Raji (cell line): Measurements from ENCODE around the gene GPRC5C.

Experiments
- POLR2A ChIP-seq: IDR thresholded peaks from 2 replicates; pipeline ENCODE4 v1.6.1; 2011; ENCODE audit warnings: low read depth, low read length, control low read depth; ENCODE audit not compliant: insufficient read depth

Gene GPRC5C

GRCh38 chr17:74424117-74424516 is 7.8 kb upstream of the GPRC5C start:
- TF ChIP-seq POLR2A = no peak

GRCh38 chr17:74424657-74425056 is 7.2 kb upstream of the GPRC5C start:
- TF ChIP-seq POLR2A = no peak

- TF ChIP-seq POLR2A = no peak
Measured at GRCh38 chr17:74426551-74427047, 5.3 kb upstream of the GPRC5C start.

- TF ChIP-seq POLR2A = no peak
Measured at GRCh38 chr17:74427048-74427762, 4.7 kb upstream of the GPRC5C start.

- no peak for TF ChIP-seq POLR2A
Measured at GRCh38 chr17:74427763-74428153, 4.1 kb upstream of the GPRC5C start.

- no peak for TF ChIP-seq POLR2A
Measured at GRCh38 chr17:74429604-74430384, 2.1 kb upstream of the GPRC5C start.

- no peak for TF ChIP-seq POLR2A
Measured at GRCh38 chr17:74430385-74430705, 1.5 kb upstream of the GPRC5C start.

GRCh38 chr17:74430706-74431567 is 951 bp upstream of the GPRC5C start:
- TF ChIP-seq POLR2A = no peak

GRCh38 chr17:74432424-74432690 is 469 bp downstream of the GPRC5C start:
- no peak for TF ChIP-seq POLR2A

- no peak for TF ChIP-seq POLR2A
Measured at GRCh38 chr17:74432766-74433391, 991 bp downstream of the GPRC5C start.

GRCh38 chr17:74433421-74434121 is 1.7 kb downstream of the GPRC5C start:
- TF ChIP-seq POLR2A = no peak

GRCh38 chr17:74435775-74436359 is 4.0 kb downstream of the GPRC5C start:
- no peak for TF ChIP-seq POLR2A

- TF ChIP-seq POLR2A = no peak
Measured at GRCh38 chr17:74437702-74438101, 5.8 kb downstream of the GPRC5C start.
